ENCODE data around the gene PLVAP. TPM values are rescaled to one million over a fixed set of nuclear protein-coding genes. Genes with fewer than 3 reads are reported as not detected.

The PLVAP gene
- total RNA-seq, 1 donor from 2014 or later = not detected

DNA sequence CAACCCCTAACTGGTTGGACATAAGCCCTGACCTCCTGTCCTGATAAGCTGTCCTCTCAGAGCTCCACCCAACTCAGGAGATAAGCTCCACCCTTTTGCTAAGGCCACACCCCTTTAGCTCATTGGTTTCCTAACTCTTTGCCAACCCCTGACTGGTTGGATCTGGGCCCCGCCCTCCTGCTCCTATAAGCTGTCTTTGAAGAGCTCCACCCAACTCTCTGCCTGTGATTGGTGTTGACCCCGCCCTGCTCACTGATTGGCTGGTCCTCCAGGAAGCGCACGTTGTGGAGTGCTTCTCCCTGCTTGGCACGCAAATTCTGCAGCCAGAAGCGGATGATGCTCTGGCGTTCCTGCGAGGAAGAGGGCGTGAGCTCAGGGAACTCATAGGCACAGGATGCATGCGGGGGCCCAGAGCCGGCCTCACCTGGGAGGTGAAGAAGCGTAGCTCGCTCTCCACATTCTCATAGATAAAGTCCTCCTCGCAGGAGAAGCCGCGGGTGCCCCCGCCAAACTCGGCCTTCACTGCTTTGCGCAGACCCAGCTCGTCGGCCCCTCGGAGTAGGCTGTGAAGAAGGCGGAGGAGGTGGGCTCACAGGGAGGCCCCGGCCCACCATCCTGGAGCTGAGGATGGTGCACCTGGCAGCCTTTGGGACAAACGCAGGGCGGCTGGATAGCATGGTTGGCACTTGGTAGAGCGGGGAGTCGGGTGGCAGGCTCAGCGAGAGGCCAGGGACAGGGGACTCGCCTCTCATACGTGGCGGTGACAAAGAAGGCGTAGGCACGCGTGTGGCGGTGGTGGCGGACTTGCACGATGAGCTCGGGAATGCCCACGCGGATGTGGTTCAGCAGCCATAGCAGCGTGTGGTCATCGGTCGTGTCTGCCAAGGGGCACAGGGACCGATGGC, 44.2 kb downstream of the PLVAP start:
- DNase-seq (ENCODE audit: low read depth) (peak; percentile 35), FAIRE-seq (no peak)
- H3K4me3 ChIP-seq (ENCODE audit: low read depth, low read length) = no peak overlapping the region
- peaks cover 9% of the 10 kb centered on the region for H3K27me3 ChIP-seq (ENCODE audit: control insufficient read depth, insufficient read depth, low read length)
- TF ChIP-seq, protein P1, sequence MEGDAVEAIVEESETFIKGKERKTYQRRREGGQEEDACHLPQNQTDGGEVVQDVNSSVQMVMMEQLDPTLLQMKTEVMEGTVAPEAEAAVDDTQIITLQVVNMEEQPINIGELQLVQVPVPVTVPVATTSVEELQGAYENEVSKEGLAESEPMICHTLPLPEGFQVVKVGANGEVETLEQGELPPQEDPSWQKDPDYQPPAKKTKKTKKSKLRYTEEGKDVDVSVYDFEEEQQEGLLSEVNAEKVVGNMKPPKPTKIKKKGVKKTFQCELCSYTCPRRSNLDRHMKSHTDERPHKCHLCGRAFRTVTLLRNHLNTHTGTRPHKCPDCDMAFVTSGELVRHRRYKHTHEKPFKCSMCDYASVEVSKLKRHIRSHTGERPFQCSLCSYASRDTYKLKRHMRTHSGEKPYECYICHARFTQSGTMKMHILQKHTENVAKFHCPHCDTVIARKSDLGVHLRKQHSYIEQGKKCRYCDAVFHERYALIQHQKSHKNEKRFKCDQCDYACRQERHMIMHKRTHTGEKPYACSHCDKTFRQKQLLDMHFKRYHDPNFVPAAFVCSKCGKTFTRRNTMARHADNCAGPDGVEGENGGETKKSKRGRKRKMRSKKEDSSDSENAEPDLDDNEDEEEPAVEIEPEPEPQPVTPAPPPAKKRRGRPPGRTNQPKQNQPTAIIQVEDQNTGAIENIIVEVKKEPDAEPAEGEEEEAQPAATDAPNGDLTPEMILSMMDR (IDR thresholded peaks at IDR 0.05; ENCODE audit: insufficient read depth, low read length, severe bottlenecking) = no peak
- H3K36me3 ChIP-seq (ENCODE audit: control insufficient read depth, insufficient read depth, low read length) = no peaks in the 10 kb centered on the region

DNA sequence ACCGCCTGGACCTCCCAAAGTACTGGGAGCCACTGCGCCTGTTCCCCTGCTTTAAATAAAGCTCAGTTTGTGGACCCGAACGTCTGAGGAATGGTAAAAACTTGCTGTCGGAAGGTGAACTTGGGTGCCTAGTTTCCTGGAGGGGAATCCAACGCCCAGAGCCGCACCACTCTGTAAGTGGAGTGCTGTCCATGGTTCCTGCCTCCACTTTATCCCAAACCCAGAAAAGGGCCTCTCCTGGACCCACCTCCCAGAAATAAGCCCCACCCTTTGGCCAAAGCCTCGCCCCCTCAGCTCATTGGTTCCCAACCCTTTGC, 44.8 kb downstream of the PLVAP start:
- FAIRE-seq (no peak), DNase-seq (ENCODE audit: low read depth) (no peak)
- TF ChIP-seq, protein P1 (IDR thresholded peaks at IDR 0.05; ENCODE audit: insufficient read depth, low read length, severe bottlenecking) = no peak
- Histone ChIP-seq H3K36me3 (ENCODE audit: control insufficient read depth, insufficient read depth, low read length) (no peaks in the 10 kb centered on the region), H3K4me3 (ENCODE audit: low read depth, low read length) (no peak overlapping the region), H3K27me3 (ENCODE audit: control insufficient read depth, insufficient read depth, low read length) (peaks cover 9% of the 10 kb centered on the region)

DNA sequence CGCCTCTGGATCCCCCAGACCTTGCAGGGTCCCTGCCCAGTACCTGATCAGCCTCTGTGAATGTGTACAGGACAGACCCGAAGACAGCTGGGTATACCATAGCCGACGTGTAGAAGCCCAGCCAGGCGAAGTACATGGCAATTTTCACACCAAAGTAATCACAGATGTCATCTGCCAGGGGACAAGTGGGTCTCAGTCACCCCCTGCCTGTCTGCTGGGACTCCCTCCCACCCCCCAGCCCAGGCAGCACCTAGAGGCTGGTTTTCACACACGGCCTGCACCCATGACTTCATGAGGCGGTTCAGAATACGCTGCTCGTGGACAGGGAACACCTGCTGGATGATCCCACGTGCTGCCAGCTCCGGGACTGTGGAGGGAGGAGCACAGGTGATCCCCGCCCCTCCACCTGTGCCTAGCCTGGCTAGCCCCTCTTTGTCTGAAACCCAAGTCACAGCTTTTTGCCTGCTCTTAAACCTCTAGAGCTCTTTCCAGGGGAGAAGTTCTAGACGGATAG, 46.0 kb downstream of the PLVAP start:
- FAIRE-seq (no peak), DNase-seq (ENCODE audit: low read depth) (no peak)
- H3K4me3 ChIP-seq (ENCODE audit: low read depth, low read length) = no peak overlapping the region
- TF ChIP-seq, protein P1 (IDR thresholded peaks at IDR 0.05; ENCODE audit: insufficient read depth, low read length, severe bottlenecking) = no peak
- H3K27me3 ChIP-seq (ENCODE audit: control insufficient read depth, insufficient read depth, low read length) = peaks cover 9% of the 10 kb centered on the region
- no peaks in the 10 kb centered on the region for H3K36me3 ChIP-seq (ENCODE audit: control insufficient read depth, insufficient read depth, low read length)

DNA sequence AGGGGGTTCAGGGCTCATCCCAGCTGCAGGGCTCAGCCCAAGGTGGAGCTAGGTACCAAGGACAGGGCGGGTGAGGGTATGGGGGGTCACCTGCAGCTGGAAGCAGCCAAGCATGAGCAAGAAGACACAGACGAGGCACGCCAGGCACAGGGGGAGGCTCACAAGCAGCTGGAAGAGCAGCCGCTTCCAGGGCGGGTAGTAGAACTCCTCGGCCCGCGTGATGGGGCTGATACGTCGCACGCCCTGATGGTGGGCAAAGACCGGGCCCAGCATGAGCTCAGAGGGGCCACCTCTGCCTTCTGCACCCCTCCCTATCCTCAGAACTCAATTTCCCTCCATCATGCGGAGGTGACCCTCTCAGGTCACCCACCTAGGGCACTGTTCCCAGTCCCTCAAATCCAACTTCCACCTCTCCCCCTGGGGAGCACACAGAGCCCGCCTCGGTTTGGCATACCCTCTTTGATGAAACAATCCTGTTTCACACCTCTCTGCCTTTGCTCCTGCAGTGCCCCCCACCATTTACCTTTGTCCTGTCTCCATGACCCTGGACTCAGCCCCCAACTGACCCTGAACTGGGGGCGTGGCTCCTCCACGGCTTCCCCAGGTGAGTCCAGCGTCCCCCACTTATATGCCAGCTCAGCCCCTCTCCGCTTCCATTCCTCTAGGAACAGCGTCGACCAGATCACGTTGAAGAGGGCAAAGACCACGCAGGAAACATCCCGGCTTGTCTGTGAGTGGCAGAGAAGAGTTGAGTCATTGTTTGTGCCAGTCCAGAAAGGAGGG, 46.7 kb downstream of the PLVAP start:
- no peak for FAIRE-seq
- TF ChIP-seq, protein P1 (IDR thresholded peaks at IDR 0.05; ENCODE audit: insufficient read depth, low read length, severe bottlenecking) = no peak
- H3K36me3 ChIP-seq (ENCODE audit: control insufficient read depth, insufficient read depth, low read length) = no peaks in the 10 kb centered on the region
- peaks cover 9% of the 10 kb centered on the region for H3K27me3 ChIP-seq (ENCODE audit: control insufficient read depth, insufficient read depth, low read length)
- no peak for DNase-seq (ENCODE audit: low read depth)
- H3K4me3 ChIP-seq (ENCODE audit: low read depth, low read length) = no peak overlapping the region

DNA sequence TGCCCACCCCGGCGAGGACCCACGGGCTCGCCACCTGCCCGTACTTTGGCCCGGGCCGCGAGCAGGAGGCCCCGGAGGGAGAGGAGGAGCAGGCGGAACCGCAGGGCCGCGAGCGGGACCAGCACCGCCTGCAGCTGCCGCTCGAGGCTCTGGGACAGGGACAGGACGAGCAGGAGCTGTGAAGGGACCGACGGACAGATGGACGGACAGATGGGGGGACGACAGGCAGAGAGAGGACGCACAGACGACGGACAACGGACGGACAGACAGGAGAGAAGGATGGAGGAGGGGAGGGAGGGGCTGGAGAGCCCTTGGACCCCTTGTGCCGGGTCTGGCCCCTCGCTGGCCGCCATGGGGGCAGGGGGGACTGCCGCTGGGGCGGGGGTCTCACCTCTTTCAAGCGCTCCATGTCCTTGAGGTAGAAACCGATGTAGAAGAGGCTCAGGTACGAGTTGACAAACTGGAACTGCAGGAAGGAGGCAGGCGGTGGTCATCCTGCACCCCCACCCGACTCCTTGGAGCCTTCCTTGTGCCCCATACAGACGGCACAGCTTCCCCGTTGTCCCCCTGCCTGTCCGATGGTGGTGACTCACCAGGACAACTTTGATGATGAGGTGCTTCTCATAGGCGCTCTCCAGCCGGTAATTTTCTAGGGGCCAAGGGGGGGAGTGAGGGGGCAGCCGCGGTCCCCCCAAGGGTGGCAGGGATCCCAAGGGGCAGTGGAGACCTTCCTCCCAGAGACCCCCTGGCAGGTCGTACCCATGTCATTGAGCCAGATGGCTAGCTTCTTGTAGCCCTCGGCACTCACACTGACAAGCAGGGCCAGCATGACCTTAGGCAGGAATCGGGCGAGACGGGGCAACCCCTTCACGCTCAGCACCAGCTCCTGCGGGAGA, 47.5 kb downstream of the PLVAP start:
- DNase-seq (ENCODE audit: low read depth) = no peak
- H3K4me3 ChIP-seq (ENCODE audit: low read depth, low read length) = no peak overlapping the region
- H3K27me3 ChIP-seq (ENCODE audit: control insufficient read depth, insufficient read depth, low read length) = peaks cover 9% of the 10 kb centered on the region
- no peaks in the 10 kb centered on the region for H3K36me3 ChIP-seq (ENCODE audit: control insufficient read depth, insufficient read depth, low read length)
- TF ChIP-seq, protein P1 (IDR thresholded peaks at IDR 0.05; ENCODE audit: insufficient read depth, low read length, severe bottlenecking) = no peak
- no peak for FAIRE-seq

All from bronchial epithelial cell (primary cell).